Stimulated activated CD8-positive, alpha-beta memory T cell treated with anti-CD3 and anti-CD28 coated beads, Interleukin-12 subunit alpha, Interleukin-12 subunit beta, amount 100 ng/mL, for 24 hours (primary cell): ENCODE results near the gene PEMT.

Experiments
- DNase-seq: peaks from one replicate; pipeline ENCODE4 v3.0.0-alpha.2; 2020; ENCODE audit errors: extremely low read depth

The PEMT gene

DNA sequence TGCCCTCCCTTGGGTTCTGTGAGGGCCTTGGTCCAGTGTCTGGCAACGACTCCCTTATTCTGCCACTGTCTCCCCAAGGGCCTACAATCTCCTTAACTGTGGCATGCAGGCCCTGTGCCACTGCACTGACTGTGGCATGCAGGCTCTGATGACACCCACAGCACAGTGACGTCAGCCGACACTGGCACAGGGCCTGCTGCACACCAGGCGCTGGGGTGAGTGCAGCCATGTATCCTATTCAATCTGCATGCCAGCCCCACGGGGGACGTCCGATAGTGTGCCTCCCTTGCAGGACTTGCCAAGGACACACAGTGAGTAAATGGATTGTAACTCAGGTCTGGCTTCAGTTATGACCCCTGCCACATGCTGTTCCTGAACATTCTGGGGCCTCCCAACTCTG lies 55.6 kb downstream of the PEMT start:
- no peak for DNase-seq

DNA sequence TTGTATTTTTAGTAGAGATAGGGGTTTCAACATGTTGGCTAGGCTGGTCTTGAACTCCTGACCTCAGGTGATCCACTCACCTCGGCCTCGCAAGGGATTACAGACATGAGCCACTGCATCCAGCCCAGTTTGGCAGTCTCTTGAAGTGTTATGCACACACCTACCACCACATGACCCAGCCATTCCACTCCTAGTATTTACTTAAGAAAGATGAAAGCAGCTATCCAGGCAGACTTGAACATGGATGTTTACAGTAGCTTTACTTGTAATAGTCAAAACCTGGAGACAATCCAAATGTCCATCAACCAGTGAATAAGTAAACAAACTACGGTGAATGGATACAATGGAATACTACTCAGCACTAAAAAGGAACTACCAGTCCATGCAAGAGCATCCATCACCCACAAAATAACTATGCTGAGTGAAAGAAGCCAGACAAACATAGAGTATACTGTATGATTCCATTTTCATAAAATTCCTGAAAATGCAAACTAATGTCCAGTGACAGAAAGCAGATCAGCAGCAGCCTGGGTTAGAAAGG lies 57.5 kb downstream of the PEMT start:
- no peak for DNase-seq

DNA sequence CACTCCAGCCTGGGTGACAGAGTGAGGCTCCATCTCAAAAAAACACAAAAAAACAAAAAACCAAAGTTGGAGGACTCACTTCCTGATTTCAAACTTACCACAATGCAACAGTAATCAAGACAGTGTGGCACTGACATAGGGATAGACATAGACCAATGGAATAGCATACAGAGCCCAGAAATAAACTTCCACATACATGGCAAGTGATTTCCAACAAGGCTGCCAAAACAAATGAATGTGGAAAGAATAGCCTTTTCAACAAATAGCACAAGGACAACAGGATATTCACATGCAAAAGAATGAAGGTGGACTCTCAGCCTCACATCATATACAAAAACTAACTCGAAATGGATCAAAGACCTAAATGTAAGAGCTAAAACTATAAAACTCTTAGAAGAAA lies 58.5 kb downstream of the PEMT start:
- no peak for DNase-seq

GRCh38 chr17:17531156-17531555 lies 60.4 kb downstream of the PEMT start:
- DNase-seq: no peak

GRCh38 chr17:17528696-17529652 lies 62.5 kb downstream of the PEMT start:
- no peak for DNase-seq

GRCh38 chr17:17527956-17528500 lies 63.5 kb downstream of the PEMT start:
- no peak for DNase-seq

DNA sequence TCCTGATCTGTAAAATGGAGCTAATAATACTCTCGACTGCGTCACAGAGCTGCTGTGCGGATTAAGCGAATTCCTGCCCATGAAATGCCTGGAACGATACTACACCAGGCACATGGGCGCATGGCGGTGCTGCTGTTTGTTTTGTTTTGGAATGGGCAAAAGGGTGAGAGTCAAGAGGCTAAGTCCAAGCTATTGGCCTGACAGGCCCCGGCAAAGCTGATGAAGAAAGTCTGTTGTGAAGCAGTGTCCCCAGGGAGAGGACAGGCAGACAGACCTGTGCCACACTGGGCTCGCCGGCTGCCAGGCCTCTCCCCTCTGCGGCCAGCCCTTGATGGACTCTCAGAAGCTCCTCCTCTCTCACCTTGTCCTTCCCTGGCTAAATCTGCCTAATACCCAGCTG lies 64.0 kb downstream of the PEMT start:
- DNase-seq: no peak

- DNase-seq: no peak
Measured at GRCh38 chr17:17526369-17526768, 65.1 kb downstream of the PEMT start.

DNA sequence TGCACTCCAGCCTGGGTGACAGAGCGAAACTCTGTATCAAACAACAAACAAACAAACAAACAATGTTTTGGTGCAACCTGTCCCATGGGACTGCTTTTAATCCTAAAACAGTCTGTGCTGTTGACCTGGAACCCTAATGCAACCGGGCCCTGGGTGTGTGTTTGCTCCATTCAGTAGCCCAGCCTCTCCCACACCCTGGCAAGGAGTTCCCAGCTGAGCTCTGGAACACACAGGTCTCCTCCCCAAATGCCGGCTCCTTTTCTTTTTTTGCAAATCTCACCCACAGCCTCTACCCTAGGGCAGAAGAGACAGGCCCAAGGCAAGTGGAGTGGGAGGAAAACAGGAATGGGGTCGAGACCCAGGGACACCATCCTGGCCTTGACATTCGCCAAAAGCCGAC lies 65.6 kb downstream of the PEMT start:
- DNase-seq: no peak

DNA sequence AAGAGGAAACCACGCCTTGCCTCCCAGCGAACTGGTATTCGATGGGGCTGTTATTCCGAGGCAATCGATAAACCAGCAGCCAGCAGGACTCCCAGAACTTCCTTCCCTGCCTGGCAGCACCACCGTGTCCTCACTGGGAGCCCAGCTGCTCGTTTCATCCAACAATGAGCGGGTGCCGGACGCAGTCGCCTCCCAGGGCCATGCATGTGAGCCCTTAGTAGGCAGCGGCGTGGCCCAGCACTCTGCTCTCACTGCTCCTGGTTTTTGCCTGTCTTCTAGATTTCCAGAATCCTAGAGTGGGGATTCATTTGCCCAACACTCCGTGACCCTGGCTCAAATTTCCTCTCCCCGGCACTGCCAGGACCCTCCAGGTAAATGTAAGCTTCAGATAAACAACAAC lies 66.2 kb downstream of the PEMT start:
- no peak for DNase-seq

- DNase-seq: no peak
Measured at GRCh38 chr17:17523731-17524490, 67.6 kb downstream of the PEMT start.

DNA sequence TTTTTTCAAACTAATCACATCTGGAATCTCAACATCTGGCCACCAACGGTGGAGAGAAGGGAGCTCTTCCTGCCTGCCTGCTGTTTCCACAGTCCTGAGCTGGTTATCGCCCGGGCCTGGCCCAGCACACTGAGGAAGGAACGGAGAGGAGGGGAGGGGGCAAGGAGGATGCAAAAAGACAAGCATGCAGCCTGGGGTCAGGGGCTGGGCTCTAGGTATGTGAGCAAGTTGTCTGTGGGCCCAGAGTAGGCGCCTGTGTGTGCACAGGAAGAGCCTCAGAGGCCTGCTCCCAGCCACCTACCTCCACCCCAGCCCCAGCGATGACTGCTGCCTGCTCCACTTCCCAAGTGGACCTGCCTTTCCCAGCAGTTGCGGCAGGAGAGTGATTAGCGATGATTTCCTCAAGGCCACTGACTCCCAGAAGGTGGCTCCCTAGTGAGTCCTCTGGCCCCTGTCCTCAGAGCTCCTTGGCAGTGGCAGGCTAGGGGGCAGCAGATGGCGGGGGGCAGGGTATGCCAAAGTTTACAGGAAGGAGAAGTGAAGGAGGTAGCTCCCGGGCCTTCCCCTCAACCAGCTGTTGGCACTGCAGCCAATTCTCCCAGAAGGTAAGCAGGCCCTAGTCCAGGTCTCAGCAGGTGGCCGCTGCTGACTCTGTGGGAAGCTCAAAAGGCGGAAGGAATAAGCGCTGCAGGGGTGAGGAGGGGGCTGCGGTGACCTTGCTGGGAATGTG lies 68.3 kb downstream of the PEMT start:
- DNase-seq: no peak

DNA sequence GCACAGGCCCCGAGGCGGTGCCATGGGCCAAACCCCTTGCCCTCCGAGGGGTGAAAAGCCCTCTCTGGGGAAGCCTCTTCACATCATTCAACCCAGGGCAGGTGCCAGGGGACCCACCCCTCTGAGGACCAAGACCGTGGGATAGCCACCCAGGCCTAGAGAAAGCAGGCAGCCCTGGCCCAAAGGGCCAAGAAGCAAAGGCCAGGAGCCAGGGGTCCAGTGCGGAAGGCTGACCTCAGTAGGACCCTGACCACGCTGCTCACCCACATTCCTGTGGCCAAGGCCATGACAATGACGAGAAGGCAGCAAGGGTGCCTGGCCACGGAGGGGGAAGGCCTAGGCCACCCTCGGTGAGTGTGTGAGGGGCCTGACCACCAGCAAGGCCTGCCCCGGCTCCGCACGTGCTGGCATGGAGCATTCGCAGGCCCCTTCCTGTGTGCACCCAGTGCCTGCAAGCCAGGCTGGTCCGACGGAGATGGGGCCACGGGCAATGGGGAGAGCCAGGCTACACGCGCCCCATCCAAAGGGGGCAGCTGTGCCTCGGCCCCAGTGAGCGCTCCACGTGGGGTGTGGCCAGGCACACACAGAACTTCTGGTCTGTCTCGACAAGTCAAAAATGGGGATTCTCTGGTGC lies 70.8 kb downstream of the PEMT start:
- DNase-seq: no peak

DNA sequence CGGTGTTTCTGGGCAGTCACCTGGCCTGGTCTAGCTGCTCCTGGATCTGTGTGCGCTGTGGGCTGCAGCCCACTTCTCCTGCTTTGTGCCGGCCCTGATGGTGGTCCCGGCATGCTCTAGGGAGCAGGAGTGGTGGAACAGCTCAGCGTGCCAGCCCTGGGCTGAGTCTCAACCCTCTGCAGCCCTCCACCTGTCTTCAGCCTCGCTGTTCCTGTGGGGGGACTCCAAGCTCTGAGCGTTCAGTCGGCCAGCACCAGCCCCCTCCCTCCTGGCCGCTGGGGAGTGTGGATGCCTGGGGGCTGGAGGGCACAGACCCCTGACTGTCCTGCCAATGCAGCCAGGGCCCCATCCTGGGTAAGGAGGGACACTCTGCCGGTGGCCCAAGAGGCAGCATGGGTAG lies 71.6 kb downstream of the PEMT start:
- no peak for DNase-seq

- no peak for DNase-seq
Measured at GRCh38 chr17:17518951-17519350, 72.6 kb downstream of the PEMT start.

DNA sequence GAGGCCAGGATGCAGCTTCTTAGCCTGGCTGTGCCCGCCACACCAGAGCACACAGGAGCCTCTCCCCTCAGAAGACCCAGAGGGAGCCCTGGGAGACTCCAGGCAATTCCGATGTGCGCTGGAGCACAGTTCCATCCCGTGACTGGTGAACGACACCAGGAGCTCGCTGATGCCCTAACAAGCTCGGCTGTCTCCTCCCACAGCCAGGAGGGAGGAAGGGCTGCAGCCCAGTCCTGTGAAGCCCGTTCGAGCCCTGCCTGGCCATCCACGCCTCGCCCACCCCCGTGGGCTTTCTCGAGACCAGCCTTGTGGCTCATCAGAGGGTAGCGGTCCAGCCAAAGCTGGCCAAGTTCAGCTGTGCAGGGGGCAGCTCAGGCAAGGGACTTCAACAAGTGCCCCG lies 73.5 kb downstream of the PEMT start:
- no peak for DNase-seq

DNA sequence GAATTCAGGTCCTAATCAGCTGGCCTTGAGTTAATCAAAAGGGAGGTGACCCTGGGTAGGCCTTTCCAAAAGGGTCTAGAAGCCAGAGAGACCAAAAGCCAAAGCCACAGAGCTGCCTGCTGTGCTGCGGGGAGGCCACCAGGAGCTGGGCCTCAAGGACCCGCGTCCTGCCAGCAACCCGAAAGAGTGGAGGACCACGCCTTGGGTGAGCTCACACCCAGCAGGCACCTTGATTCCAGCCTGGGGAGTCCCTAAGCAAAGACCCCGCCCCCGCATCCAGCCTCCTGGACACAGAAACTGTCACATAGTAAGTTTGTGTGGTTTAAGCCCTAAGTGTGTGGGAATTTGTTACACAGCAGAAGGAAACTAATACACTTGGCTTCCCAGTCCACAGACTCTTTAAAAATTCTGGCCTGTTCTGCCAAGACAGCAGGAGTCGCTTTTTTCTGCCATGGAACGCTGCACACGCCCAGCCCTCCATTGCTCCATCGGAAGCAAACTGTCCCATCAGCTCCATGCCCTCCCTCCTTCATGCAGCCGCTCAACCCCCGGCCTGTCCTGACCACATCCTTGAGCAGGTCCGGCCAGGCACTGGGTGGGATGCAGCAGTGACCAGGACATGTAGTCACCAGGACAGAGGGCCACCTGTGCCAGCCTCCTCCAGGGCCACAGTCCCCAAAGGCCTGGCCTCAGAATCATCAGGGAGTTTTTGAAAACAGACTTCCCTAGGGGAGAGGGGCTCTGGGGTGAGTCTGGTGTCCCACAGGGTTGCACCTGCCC lies 74.4 kb downstream of the PEMT start:
- DNase-seq: no peak

- no peak for DNase-seq
Measured at GRCh38 chr17:17515934-17516930, 75.3 kb downstream of the PEMT start.
